Neuron (in vitro differentiated cells): ENCODE results near the gene GPATCH11.

Source experiments
- H2AFZ ChIP-seq: one replicate; pipeline ENCODE4 v1.6.1; 2013; ENCODE audit warnings: low read depth, mild to moderate bottlenecking, inconsistent platforms, low read length, moderate library complexity
- H3K27me3 ChIP-seq: one replicate; pipeline ENCODE4 v1.6.1; 2013; ENCODE audit warnings: low read length; ENCODE audit not compliant: insufficient read depth
- H3K36me3 ChIP-seq: one replicate; pipeline ENCODE4 v1.6.1; 2013; ENCODE audit warnings: low read length; ENCODE audit not compliant: insufficient read depth
- H3K4me1 ChIP-seq: one replicate; pipeline ENCODE4 v1.6.1; 2013; ENCODE audit warnings: low read length; ENCODE audit not compliant: insufficient read depth
- H3K4me3 ChIP-seq: 2 replicates; pipeline ENCODE4 v1.5.1; 2013; ENCODE audit warnings: mild to moderate bottlenecking, low read length, moderate library complexity
- H3K9me3 ChIP-seq: one replicate; pipeline ENCODE4 v1.6.1; 2013; ENCODE audit warnings: low read length

GPATCH11 gene

DNA sequence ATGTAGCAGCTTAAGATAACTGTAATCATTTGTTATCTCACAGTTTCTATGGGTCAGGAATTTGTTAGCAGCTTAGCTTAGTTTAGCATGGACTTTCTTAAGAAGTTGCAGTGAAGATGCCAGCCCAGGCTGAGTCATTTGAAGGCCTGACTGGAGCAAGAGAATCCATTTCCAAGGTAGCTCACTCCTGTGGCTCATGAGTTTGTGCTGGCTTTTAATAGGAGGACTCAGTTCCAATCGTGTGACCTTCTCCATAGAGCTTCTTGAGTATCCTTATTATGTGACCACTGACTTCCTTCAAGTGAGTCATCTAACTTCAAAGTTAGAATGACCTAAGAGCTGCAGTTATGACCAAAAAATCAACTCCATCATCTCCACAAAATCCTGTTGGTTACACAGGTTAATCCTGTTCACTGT, 1.4 kb downstream of the GPATCH11 start:
- peaks cover 22% of the 10 kb centered on the region for H3K36me3 ChIP-seq
- H3K4me1 ChIP-seq, result peaks cover 16% of the 10 kb centered on the region
- no peak overlapping the region for H2AFZ ChIP-seq
- H3K4me3 ChIP-seq, result no peak overlapping the region
- H3K9me3 ChIP-seq, result no peaks in the 10 kb centered on the region
- no peaks in the 10 kb centered on the region for H3K27me3 ChIP-seq

- Histone ChIP-seq H3K27me3 (no peaks in the 10 kb centered on the region), H3K4me3 (no peak overlapping the region), H3K4me1 (peaks cover 5% of the 10 kb centered on the region), H3K36me3 (peaks cover 42% of the 10 kb centered on the region), H3K9me3 (no peaks in the 10 kb centered on the region), H2AFZ (no peak overlapping the region)
Measured at GRCh38 chr2:37090019-37090477, 5.7 kb downstream of the GPATCH11 start.

DNA sequence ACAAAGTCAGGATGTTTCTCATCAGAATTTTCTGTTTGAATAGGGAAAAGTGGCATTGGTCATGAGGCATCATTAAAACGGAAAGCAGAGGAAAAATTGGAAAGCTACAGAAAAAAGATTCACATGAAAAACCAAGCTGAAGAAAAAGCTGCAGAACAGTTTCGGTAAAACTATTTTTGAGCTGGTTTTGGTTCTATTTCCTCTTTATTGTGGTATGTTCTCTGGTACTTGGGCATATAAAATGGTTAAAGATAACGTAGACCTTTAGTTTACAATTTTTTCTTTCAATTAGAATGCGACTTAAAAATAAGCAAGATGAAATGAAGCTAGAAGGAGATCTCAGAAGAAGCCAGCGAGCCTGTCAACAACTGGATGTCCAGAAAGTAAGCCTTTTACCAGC, 7.6 kb downstream of the GPATCH11 start:
- peaks cover 55% of the 10 kb centered on the region for H3K36me3 ChIP-seq

DNA sequence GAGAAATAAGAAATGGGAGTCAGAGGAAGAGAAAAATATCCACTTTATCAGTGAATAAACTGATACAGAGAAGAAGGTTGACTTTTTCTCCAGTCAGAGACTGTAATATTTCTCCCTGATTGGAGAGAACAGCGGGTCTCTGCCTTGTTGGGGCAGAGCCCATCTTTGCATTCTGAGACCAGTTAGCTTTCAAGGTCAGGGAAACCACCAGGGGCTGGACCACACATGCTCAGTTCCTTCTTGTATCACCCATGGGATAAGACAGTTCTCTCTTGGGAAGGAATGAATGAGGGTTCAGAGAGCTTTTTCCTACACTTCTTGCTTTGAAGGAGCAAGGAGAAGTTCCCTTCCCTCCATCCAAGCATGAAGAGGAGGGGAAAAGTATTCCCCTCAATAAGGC, 12.2 kb downstream of the GPATCH11 start:
- H3K9me3 ChIP-seq, result no peaks in the 10 kb centered on the region
- H3K36me3 ChIP-seq, result peaks cover 54% of the 10 kb centered on the region
- H3K27me3 ChIP-seq, result no peaks in the 10 kb centered on the region
- no peaks in the 10 kb centered on the region for H3K4me1 ChIP-seq
- no peak overlapping the region for H3K4me3 ChIP-seq
- H2AFZ ChIP-seq, result no peak overlapping the region

More for the DNA sequence above, 7.6 kb downstream of the GPATCH11 start:
- H3K9me3 ChIP-seq, result no peaks in the 10 kb centered on the region
- no peak overlapping the region for H2AFZ ChIP-seq
- no peak overlapping the region for H3K4me3 ChIP-seq
- no peaks in the 10 kb centered on the region for H3K27me3 ChIP-seq
- H3K4me1 ChIP-seq, result no peaks in the 10 kb centered on the region

DNA sequence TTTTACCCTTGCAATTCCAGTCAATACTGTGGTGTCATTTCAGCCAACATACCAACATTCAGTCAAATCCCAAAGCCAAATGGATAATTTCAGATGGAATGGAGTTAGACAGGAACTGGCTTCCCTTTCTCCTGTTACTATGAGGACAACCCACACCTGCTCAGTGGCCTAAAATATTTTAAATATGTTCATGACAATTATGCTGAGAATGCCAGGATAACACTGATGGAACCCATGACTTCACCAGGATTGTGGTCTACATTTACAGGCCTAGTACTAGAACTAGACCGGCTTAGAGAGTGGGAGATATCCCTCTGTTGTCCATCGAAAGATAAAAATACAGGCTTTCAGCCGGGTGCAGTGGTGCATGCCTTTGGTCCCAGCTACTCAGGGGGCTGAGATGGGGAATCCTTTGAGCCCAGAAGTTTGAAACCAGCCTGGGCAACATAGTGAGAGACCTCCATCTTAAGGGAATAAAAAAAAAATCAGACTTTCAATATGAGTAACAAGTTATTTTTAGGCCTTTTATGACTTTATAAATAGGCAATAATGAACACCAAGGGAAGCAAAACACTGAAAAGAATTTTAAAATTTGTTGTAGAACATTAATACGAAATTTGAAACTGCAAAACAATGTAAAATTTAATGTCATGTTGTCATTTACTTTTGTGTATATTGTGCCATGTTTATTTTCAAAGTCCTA, 14.2 kb downstream of the GPATCH11 start:
- Histone ChIP-seq H3K27me3 (no peaks in the 10 kb centered on the region), H2AFZ (no peak overlapping the region), H3K36me3 (peaks cover 49% of the 10 kb centered on the region), H3K4me1 (no peaks in the 10 kb centered on the region), H3K9me3 (no peaks in the 10 kb centered on the region), H3K4me3 (no peak overlapping the region)

GRCh38 chr2:37100054-37100453, 15.7 kb downstream of the GPATCH11 start:
- no peak overlapping the region for H3K4me3 ChIP-seq
- no peaks in the 10 kb centered on the region for H3K27me3 ChIP-seq
- H3K9me3 ChIP-seq, result no peaks in the 10 kb centered on the region
- no peaks in the 10 kb centered on the region for H3K4me1 ChIP-seq
- no peak overlapping the region for H2AFZ ChIP-seq
- peaks cover 40% of the 10 kb centered on the region for H3K36me3 ChIP-seq

- Histone ChIP-seq H3K27me3 (no peaks in the 10 kb centered on the region), H3K36me3 (peaks cover 40% of the 10 kb centered on the region), H3K4me1 (no peaks in the 10 kb centered on the region), H3K9me3 (no peaks in the 10 kb centered on the region), H2AFZ (no peak overlapping the region), H3K4me3 (no peak overlapping the region)
Measured at GRCh38 chr2:37102588-37102987, 18.3 kb downstream of the GPATCH11 start.

DNA sequence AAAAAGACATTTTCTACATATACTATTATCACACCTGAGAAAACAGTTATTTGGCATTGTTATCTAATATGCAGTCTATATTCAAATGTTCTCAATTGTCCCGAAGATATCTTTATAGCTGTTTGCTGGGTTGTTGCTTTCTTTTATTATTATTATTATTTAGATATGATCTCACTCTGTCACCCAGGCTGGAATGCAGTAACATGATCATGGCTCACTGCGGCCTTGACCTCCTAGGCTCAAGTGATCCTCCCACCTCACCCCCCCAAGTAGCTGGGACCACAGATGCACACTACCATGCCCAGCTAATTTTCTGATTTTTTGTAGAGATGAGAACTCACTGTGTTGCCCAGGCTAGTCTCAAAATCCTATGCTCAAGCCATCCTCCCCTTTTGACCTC, 19.9 kb downstream of the GPATCH11 start:
- H2AFZ ChIP-seq, result no peak overlapping the region
- no peak overlapping the region for H3K4me3 ChIP-seq
- H3K36me3 ChIP-seq, result peaks cover 45% of the 10 kb centered on the region

DNA sequence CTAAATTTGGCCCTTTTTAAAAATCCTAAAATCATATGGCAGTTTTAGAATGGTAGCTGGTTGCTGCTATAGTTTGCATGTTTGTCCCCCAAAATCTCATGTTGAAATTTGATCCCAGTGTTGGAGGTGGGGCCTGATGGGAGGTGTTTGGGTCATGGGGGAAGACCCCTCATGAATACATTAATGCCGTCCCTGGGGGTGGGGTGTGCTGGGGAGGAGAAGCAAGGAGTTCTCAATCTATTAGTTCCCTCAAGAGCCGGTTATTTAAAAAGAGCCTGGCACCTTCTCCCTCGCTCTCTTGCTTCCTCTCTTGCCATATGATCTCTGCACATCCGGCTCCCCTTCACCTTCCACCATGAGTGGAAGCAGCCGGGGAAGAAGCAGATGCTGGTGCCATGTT, 20.8 kb downstream of the GPATCH11 start:
- H3K4me3 ChIP-seq, result no peak overlapping the region
- peaks cover 49% of the 10 kb centered on the region for H3K36me3 ChIP-seq
- H3K27me3 ChIP-seq, result no peaks in the 10 kb centered on the region
- H3K9me3 ChIP-seq, result no peaks in the 10 kb centered on the region
- H3K4me1 ChIP-seq, result no peaks in the 10 kb centered on the region
- H2AFZ ChIP-seq, result no peak overlapping the region

More for the DNA sequence above, 19.9 kb downstream of the GPATCH11 start:
- Histone ChIP-seq H3K4me1 (no peaks in the 10 kb centered on the region), H3K27me3 (no peaks in the 10 kb centered on the region), H3K9me3 (no peaks in the 10 kb centered on the region)

DNA sequence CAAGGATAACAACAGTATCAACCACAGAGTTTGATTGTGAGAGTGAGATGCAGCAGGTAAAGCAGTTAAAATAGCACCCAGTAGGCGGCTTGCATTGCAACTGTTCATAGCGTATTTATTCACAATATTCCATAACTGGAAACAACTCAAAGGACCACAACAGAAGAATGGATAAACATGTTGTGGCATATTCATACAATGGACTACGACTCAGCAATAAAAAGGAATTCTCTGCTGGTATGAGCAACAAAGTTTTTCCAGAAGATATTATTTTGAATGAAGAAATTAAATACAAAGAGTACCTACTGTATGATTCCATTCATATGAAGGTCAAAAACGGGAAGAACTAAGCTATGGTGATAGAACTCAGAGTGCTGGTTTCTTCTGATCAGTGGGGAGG, 25.2 kb downstream of the GPATCH11 start:
- H3K4me1 ChIP-seq, result no peaks in the 10 kb centered on the region
- no peak overlapping the region for H2AFZ ChIP-seq
- peaks cover 36% of the 10 kb centered on the region for H3K36me3 ChIP-seq
- H3K9me3 ChIP-seq, result no peaks in the 10 kb centered on the region
- H3K27me3 ChIP-seq, result no peaks in the 10 kb centered on the region
- H3K4me3 ChIP-seq, result no peak overlapping the region

- Histone ChIP-seq H3K4me1 (no peaks in the 10 kb centered on the region), H3K4me3 (no peak overlapping the region), H3K36me3 (peaks cover 32% of the 10 kb centered on the region), H3K9me3 (no peaks in the 10 kb centered on the region), H3K27me3 (no peaks in the 10 kb centered on the region), H2AFZ (no peak overlapping the region)
Measured at GRCh38 chr2:37110306-37111212, 26.2 kb downstream of the GPATCH11 start.

GRCh38 chr2:37111958-37112357, 27.6 kb downstream of the GPATCH11 start:
- no peaks in the 10 kb centered on the region for H3K4me1 ChIP-seq
- no peaks in the 10 kb centered on the region for H3K9me3 ChIP-seq
- H2AFZ ChIP-seq, result no peak overlapping the region
- H3K4me3 ChIP-seq, result no peak overlapping the region
- peaks cover 34% of the 10 kb centered on the region for H3K36me3 ChIP-seq
- no peaks in the 10 kb centered on the region for H3K27me3 ChIP-seq

DNA sequence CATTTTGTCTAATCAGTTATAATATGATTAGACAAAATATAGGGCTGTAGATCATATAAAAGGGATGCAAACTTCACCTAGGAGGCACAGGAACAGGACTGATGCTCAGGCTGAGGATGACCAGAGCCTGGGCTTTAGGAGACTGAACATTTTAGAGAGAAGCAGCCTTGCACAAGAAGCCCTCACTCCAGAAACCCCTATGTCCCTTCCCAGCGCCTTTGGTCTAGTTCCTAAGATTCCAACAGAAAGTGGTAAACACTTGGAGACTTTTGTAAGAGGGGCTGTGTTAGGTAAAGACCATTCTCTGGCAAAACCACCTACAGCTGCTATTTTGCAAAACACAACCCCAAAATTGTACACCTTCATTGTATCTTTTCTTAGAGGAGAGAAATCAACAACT, 33.2 kb downstream of the GPATCH11 start:
- Histone ChIP-seq H3K27me3 (no peaks in the 10 kb centered on the region), H3K4me1 (no peaks in the 10 kb centered on the region), H3K4me3 (no peak overlapping the region), H3K9me3 (peaks cover 2% of the 10 kb centered on the region), H2AFZ (no peak overlapping the region), H3K36me3 (peaks cover 17% of the 10 kb centered on the region)
